ENCODE measurements around the gene DLG2.

Gene DLG2

GRCh38 chr11:84922212-84922805 is 704.8 kb downstream of the DLG2 start:
- no peak for DNase-seq (ENCODE audit: insufficient read length, low spot score)
- no peak for TF ChIP-seq CTCF (IDR thresholded peaks at IDR 0.05; ENCODE audit: insufficient read depth, missing control alignments)
- no peak for FAIRE-seq

GRCh38 chr11:84914511-84914910 is 712.6 kb downstream of the DLG2 start:
- no peak for TF ChIP-seq CTCF (IDR thresholded peaks at IDR 0.05; ENCODE audit: insufficient read depth, missing control alignments)
- no peak for FAIRE-seq

GRCh38 chr11:84909740-84910139 is 717.4 kb downstream of the DLG2 start:
- no peak for FAIRE-seq
- TF ChIP-seq CTCF (IDR thresholded peaks at IDR 0.05; ENCODE audit: insufficient read depth, missing control alignments) = no peak

More at GRCh38 chr11:84914511-84914910, 712.6 kb downstream of the DLG2 start:
- DNase-seq (ENCODE audit: insufficient read length, low spot score) = no peak

GRCh38 chr11:84906995-84907394 is 720.1 kb downstream of the DLG2 start:
- TF ChIP-seq CTCF (IDR thresholded peaks at IDR 0.05; ENCODE audit: insufficient read depth, missing control alignments) = no peak
- DNase-seq (ENCODE audit: insufficient read length, low spot score) (no peak), FAIRE-seq (no peak)

More at GRCh38 chr11:84909740-84910139, 717.4 kb downstream of the DLG2 start:
- DNase-seq (ENCODE audit: insufficient read length, low spot score) = no peak

- FAIRE-seq (no peak), DNase-seq (ENCODE audit: insufficient read length, low spot score) (no peak)
- no peak for TF ChIP-seq CTCF (IDR thresholded peaks at IDR 0.05; ENCODE audit: insufficient read depth, missing control alignments)
Observed at GRCh38 chr11:84905411-84905810, 721.7 kb downstream of the DLG2 start.

GRCh38 chr11:84902445-84902844 is 724.7 kb downstream of the DLG2 start:
- DNase-seq (ENCODE audit: insufficient read length, low spot score) (no peak), FAIRE-seq (no peak)
- no peak for TF ChIP-seq CTCF (IDR thresholded peaks at IDR 0.05; ENCODE audit: insufficient read depth, missing control alignments)

GRCh38 chr11:84901991-84902390 is 725.2 kb downstream of the DLG2 start:
- no peak for TF ChIP-seq CTCF (IDR thresholded peaks at IDR 0.05; ENCODE audit: insufficient read depth, missing control alignments)
- FAIRE-seq = no peak
- no peak for DNase-seq (ENCODE audit: insufficient read length, low spot score)
